ENCODE data around the gene TBC1D2.
"Not testable (repeated sequence)": the region's sequence is repeated elsewhere in the genome, so short reads cannot be mapped to it uniquely, and the experiment has no call there.

TBC1D2 gene

GRCh38 chr9:98271479-98271878, 16.0 kb upstream of the TBC1D2 start:
- DNase-seq (ENCODE audit: low spot score) = no peak

DNA sequence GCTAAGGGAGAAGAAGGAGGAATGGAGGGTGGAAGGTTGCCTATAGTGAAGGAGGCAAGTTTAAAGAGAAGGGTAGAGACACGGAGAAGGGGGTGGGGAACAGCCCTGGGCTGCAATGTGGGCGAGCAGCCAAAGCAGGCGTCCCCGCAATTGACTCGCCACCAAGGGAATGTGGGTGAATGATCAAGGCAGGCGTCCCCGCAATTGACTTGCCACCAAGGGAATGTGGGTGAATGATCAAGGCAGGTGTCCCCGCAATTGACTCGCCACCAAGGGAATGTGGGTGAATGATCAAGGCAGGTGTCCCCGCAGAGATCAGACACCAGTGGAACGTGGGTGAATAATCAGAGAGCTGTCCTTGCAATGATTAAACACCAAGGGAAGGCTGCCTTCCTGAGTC, 14.8 kb upstream of the TBC1D2 start:
- DNase-seq (ENCODE audit: low spot score) = not testable (repeated sequence)

DNA sequence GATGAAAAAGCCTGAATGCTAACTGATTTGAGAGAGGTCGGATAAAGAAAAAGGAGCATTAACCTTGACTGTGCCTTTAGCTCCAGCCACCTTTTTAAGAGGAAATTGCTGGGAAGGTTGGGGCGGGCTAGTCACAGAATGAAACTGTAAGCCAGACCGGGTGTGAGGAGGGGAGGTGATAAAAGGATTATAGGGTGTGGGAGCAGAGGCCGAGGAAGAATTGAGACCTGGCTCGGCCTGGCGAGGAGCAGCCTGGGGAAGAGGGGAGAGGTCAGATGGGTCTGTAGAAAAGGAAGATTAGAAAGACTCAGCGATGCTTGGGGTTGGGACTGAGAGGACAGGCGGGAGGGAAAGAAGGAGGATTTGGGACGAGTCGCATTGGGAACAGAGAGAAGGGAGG, 14.2 kb upstream of the TBC1D2 start:
- DNase-seq (ENCODE audit: low spot score) = not testable (repeated sequence)

DNA sequence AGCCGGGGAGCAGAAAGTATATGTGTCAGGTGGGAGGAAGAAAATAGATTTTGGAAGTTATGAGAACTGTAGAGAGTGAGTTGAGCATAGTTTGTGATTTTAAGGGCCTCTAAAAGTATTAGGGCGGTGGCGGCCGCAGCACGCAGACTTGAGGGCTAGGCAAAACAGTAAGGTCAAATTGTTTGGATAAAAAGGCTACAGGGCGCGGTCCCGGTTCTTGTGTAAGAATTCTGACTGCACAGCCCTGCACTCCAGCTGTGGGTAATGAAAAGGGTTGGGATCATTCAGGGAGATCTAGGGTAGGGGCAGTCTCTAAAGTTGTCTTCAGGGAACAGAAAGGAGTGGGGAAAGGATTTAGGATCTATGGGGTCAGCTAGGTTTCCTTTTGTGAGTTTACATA, 12.1 kb upstream of the TBC1D2 start:
- DNase-seq (ENCODE audit: low spot score) = not testable (repeated sequence)

- no peak for DNase-seq (ENCODE audit: low spot score)
Measured at GRCh38 chr9:98264516-98264915, 9.1 kb upstream of the TBC1D2 start.

DNA sequence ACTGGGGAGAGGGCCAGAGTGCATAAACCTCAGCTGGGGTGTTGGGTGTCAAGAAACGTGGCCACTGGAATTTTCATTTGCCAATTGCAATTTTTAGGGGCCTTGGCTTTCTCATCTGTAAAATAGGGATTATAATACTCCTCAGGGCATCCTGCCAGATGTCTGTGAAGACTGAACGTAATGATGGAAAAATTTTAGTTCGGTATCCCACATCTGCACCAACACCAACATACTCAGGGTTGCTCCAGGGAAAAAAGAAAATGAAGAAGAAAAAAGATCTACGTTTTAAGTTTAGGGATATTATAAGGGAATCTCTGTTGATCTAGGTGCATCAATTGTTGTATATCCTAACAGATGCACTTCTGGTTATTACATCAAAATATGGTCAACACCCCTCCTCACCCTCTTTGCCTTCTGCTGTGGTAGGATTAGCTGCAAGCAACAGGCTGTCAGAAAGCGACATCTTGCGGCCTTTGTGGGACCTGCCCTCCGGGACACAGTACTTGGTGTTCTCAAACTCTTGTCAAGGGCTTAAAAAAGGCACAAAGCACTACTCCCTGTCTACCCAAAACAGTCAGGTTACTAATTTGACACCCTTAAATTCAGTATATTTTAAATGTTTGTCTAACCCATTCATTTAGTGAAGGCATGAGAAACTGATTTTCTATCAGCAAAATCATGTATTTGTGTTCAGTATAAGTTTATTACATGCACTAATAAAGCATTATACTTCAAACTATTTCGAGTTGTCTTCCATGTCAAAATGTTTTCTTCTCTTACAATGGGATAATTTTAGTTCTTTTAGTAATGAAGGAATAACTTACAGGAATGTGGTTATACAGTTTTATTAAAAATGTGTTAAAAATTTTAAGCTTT, 8.3 kb upstream of the TBC1D2 start:
- peak; percentile 76 for DNase-seq (ENCODE audit: low spot score)

DNA sequence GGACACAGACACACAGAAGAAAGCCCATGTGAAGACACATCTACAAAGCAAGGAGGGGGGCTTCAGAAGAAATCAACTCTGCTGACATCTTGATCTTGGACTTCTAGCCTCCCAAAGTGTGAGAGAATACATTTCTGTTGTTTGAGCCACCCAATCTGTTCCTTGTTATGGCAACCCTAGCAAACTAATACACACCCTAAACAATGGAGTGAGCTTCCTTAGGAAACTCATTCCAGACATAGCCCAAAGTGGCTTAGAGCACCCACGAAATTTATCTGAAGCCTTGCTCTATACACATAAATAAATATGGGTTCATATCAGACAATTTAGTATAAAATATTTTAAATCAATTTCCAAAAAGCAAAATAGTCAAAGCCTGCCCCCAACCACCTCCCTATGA, 7.6 kb upstream of the TBC1D2 start:
- DNase-seq (ENCODE audit: low spot score) = no peak

DNA sequence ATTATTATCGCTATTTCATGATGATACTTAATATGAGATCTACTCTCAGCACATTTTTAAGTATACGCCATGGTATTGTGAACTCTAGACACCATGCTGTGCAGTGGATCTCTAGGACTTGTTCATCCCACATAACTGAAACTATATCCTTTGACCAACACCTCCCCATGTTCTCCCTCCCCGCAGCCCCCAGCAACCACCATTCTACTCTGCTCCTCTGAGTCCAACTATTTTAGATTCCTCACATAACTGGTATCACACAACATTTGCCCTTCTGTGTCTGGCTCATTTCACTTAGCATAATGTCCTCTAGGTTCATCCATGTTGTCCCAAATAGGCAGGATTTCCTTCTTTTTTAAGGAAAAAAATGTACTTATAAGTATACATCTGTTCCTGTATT, 6.6 kb upstream of the TBC1D2 start:
- DNase-seq (ENCODE audit: low spot score) = no peak

DNA sequence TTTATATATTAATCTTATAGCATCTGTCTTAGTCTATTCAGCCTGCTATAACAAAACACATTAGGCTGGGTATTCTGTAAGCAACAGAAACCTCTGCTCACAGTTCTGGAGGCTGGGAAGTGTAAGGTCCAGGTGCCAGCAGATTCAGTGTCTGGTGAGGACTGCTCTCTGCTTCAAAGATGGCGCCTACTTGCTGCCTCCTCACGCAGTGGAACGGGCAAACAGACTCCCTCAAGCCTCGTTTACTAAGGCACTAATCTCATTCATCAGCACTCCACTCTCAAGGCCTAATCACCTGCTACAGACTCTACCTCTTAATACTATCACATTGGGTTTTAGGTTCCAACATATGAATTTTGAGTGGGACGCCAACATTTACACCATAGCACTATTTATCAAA, 5.2 kb upstream of the TBC1D2 start:
- DNase-seq (ENCODE audit: low spot score) = no peak

DNA sequence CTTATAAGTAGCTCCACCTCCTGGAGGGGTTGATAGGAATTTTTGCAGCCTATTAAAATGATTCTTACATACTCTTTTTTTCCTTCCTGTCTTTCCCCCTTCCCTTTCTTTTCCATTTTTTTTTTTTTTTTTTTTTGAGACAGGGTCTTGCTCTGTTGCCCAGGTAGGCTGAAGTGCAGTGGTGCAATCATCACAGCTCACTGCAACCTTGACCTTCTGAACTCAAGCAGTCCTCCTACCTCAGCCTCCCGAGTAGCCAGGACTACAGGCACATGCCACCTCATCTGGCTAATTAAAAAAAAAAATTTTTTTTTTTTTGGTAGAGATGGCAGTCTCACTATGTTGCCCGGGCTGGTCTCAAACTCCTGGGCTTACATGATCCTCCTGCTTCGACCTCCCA, 4.3 kb upstream of the TBC1D2 start:
- no peak for DNase-seq (ENCODE audit: low spot score)

GRCh38 chr9:98256756-98257155, 1.3 kb upstream of the TBC1D2 start:
- peak; percentile 37 for DNase-seq (ENCODE audit: low spot score)

GRCh38 chr9:98255061-98255577, 330 bp downstream of the TBC1D2 start:
- no peak for DNase-seq (ENCODE audit: low spot score)

GRCh38 chr9:98254228-98255060, 1.0 kb downstream of the TBC1D2 start:
- no peak for DNase-seq (ENCODE audit: low spot score)

GRCh38 chr9:98253565-98253964, 1.9 kb downstream of the TBC1D2 start:
- no peak for DNase-seq (ENCODE audit: low spot score)

GRCh38 chr9:98251551-98251950, 3.9 kb downstream of the TBC1D2 start:
- no peak for DNase-seq (ENCODE audit: low spot score)

- no peak for DNase-seq (ENCODE audit: low spot score)
Measured at GRCh38 chr9:98249771-98250170, 5.7 kb downstream of the TBC1D2 start.

- DNase-seq (ENCODE audit: low spot score) = no peak
Measured at GRCh38 chr9:98248737-98249474, 6.5 kb downstream of the TBC1D2 start.

DNA sequence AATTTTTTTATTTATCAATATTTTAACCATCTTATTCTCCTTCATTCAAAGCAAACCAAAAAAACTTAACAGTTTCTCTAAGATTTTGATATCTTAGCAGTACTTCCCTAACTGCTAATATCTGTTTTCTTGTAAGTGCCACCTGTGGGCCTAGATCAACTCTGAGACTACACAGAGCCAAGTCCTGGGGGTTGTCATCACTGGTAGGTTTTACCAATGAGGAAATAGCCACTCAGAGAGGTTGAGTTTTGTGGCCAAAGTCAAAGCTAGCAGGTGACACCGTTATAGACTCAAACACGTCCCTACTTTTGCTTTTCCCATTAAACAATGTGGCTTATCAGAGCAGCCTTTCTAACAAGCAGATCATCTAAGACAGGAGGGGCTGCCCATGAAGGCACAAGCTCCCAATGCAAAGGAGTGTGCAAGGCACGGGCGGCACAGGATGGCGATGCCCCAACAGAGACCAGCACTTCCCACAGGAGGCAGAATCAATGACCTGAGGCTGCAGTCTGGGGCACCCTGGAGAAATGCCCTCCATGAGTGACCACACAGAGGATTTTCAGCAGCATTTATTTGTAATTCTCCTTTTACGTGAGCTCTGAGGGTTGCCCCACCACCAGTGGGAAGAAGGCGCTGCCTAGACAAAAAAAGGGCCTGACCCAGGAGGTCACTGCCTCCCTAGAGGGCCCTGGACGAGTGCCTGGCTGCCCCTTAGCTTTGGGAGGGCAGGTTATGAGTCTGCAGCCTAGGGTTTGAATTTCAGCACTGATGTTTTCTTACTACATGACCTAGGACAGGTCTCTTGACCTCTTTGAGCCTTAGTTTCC, 7.4 kb downstream of the TBC1D2 start:
- no peak for DNase-seq (ENCODE audit: low spot score)

DNA sequence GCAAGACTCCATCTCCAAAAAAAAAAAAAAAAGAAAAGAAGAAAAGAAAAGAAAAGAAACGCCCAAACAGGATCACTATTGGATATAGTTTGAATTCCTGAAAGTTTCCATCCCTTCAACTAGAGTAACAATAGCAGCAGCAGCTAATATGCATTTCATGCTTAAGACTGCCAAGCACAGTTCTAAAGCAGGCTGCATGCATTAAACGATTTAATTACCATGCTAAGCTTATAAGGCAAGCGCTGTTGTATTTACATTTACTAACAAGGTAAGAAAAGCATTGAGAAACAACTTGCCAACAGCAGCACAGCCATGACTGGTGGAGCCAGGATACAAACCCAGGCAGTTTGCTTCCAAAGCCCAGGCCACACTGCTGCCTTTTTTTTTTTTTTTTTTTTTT, 13.0 kb downstream of the TBC1D2 start:
- no peak for DNase-seq (ENCODE audit: low spot score)

DNA sequence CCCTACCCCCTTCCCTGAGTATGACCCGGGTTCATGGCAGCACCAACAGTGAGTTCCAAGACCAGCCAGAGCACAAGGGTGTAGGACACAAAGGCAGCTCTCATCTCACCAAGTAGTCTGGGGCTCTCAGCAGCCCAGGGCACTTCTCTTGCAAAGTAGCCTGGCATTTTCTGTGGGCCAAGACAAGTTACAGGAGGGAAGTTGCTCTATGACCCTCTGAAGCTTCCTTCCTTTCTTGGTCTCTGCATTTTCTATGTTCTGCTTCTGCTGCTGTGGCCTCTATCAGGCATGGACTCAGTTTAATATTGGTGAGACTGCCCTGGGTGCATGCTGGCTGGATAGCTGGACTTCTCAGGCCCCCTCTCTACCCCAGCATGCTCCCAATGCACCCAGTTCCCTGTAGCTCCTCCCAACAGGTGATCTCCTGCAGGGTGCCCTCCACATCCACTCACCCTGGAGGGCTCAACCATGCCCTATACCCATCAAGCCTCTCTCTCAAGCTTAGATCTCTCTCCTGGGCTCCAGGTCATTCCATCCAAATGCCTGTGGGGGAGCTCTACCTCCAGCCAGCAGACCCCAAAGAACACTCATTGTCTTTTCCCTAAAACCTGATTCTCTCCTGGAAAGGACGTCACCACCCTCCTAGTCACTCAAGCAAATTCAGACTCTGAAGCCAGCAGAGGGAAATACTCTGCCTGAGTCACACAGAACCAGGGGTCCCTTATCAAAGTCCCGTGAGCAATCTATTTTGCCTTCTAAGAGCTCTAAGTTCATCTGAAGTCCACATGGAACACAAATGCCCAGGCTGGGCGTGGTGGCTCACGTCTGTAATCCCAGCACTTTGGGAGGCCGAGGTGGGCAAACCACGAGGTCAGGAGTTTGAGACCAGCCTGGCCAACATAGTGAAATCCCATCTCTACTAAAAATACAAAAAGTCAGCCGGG, 13.8 kb downstream of the TBC1D2 start:
- no peak for DNase-seq (ENCODE audit: low spot score)

All from SK-N-DZ (cell line).